ENCODE results near the gene TMEM174.

Gene TMEM174, protein sequence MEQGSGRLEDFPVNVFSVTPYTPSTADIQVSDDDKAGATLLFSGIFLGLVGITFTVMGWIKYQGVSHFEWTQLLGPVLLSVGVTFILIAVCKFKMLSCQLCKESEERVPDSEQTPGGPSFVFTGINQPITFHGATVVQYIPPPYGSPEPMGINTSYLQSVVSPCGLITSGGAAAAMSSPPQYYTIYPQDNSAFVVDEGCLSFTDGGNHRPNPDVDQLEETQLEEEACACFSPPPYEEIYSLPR
- 0 reads per million in 4 donors for total RNA-seq

DNA sequence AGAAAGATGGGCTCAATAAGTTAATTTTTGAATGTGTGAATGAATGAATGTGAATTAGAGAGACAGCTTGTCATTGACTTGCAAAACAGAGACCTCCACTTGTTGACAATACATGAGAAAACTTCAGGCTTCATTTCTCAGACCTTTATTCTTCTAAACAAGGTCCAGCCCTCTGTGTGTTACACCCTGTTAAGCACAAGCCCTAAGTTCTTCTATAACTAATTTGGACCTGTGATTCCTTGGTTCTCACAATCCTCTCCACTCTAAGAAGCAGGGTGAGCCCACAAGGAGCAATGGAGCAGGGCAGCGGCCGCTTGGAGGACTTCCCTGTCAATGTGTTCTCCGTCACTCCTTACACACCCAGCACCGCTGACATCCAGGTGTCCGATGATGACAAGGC is at the start of gene TMEM174:
TSS of gene TMEM174 (plus strand) at position 243 of the 400 bp plus-strand sequence. CDS start at position 294, 51 bp downstream.
- DNase-seq = no peak

DNA sequence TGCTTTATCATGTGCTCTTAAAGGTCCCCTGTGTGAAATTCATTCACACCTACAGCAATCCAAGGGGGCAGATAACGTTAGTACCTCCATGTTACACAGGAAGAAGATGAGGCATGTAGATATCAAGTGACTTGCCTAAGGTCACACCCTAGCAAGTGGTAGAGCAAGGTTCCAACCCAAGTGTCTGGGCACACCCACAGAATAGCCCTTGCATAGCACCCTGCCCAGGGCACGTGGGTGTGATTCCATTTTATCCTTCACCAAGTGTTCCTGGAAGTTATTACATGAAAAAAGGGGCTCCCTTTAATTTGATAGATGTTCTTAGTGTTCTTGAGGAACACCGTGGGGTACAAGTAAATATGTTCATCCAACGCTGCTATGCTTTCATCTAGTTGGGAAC is 47.7 kb upstream of the TMEM174 start:
- no peak for DNase-seq

DNA sequence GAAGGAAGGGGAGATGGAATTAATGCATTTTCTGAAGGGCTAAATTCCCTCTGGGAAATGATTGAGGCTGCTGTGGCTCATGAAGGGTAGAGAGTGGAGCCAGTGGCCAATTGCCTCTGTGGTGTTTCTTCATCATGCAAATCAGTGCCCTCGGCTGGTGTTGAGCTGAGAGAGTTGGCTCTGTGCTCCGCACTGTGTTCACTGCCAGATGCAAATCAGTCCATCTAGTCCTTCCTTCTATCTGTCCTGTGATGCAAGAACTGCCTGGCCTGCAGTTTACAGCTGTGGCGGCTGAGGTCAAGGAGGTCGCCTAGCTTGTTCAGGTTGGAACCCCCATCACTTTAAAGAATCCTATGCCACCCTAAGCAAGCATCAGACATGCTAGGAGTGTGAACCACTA is 46.6 kb upstream of the TMEM174 start:
- no peak for DNase-seq

DNA sequence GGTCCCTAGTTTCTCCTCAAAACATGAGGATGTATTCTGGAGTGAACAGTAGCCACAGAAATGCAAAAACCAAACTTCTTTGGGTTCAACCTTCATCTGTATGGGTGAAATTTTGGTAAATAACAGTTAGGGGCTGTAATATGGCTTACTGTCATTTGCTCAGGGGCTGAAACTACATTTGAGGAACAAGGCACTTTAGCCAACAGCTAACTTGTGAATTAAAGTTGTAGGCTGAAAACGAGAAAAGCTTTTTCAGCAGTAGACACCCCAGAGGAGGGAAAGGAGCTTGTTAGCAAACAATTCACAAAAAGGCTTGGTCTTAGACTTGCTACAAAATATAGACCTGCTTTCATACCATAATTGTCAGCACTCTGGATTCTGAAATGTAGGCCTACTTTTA is 46.0 kb upstream of the TMEM174 start:
- no peak for DNase-seq

DNA sequence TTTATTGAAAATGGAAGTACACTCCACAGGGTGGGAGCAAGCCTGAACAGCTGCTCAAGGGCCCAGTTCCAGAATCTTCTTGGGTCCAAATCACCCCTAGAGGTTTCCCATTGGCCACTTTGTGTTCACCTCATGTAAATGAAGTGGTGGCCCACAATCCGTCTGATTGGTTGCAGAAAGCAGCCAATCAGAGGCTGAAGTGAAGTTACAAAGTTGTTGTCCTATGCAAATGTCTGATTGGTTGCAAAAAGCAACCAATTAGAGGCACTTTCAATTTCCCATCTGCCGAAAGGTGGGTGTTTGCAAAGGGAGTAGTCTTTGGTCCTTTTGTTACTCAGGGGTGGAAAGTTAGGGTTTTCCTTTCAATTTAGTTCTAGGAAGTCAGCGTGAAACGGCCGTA is 43.9 kb upstream of the TMEM174 start:
- no peak for DNase-seq

DNA sequence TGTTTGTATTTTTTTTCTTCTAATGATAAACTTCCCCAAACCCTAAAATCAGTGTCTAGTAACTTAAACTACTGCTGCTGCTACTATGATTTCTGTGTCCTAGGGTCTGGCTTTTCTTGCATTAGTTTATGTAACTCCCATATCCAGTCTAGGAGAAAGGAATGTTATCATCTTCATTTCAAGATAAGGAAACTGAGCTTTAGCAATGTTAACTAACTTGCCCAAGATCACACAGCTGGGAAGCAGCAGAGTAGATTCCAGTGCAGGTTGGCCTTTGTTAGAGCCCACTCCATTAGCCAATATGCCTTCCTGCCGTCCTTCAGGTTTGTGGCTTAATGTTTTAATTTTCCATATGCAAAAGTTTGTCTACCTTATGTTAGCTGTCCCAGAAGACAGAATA is 42.2 kb upstream of the TMEM174 start:
- DNase-seq = no peak

DNA sequence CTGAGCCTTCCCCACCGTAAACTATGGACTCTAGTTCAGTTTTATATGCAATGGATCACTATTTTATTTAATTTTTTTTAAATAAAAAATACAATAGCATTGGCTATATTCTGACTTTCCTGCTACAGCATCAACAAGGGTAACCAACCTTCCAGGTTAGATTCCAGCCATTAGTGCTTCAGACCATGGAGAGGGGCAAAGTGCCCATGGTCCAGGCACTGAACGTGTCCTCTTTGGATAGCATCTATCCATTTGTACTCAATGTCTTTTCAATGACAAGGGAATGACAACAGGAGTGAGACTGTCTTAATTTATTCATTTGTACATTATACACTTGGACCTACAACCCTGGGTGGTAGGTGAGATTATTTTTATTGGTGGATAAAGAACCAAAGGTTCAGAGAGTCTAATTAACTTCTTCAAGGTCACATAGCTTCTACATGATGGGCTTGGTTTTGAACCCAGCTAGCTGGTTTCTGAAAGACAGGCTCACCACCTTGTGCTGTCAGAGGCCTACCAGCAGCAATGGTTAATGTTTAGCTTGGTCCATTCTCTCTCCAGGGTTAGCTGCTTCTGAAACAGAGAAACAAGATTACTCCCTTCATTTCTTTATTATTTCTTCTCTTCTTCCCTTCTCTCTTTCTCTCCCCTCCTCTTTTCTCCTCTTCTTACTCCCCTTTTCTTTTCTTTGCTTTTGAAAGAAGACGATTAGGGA is 41.1 kb upstream of the TMEM174 start:
- no peak for DNase-seq

DNA sequence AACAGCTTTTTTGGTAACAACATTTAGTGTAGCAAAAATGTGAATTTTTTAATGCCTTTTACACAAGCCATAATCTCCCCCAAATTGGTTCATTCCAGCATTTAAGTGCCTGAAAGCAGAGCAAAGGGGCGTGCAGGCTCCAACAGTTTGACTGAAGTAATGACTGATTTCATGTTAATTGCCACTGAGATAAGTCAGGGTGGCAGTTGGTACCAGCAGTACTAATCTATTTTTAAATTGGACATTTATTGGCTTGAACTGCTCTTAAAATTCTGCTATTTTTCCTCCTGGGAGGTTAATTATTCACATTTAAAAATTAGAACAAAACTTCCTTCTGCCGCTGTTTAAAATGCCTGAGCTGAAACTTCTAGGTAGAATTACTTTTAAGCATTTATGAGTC is 40.2 kb upstream of the TMEM174 start:
- DNase-seq = no peak

DNA sequence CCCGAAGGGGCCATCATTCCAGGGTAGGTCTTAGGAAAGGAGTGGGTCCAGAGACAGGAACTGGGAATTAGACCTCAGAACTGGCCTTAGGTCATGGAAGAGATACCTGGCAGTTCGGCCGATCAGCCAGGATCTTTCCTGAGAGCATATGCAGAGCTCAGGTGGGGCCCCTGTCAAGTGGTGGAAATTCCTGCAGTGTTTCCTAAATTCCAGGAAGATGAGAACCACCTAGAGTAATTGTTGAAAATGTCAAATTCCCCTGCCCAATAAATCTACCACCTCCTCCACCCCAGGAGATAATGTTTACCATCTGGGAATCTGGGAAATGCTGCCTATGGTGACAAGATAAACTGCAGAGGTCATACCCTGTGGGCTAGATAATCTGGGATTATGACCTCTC is 38.0 kb upstream of the TMEM174 start:
- no peak for DNase-seq

DNA sequence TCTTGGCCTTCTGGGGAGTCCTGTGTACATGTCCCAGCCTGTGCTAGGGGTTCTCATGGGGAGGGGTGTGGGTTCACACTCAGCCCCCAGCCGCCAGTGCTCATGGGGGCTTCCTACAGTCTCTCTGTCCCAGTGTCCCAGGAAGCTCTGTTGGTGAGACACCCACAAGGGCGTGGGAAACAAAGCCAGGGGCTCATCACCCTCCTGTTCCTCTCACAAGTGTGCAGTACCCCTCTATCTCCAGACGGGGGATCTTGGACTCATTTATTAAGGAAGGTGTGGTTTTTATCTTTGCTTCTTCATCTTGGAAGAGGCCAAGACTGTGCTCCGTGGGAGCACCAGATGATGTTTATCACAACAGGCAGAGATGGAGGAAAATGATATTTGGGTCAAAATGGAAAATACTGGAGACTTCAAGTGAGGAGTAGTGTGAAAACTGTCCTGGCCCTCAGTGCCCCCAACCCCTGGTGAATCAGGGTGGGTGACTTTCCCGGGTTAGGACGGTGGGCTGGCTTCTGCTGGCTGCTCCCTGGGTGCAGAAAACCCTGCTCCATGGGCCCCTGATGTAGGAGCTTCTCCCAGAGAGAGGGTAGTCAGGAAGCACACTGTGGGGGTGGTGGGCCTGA is 37.5 kb upstream of the TMEM174 start:
- DNase-seq = no peak

DNA sequence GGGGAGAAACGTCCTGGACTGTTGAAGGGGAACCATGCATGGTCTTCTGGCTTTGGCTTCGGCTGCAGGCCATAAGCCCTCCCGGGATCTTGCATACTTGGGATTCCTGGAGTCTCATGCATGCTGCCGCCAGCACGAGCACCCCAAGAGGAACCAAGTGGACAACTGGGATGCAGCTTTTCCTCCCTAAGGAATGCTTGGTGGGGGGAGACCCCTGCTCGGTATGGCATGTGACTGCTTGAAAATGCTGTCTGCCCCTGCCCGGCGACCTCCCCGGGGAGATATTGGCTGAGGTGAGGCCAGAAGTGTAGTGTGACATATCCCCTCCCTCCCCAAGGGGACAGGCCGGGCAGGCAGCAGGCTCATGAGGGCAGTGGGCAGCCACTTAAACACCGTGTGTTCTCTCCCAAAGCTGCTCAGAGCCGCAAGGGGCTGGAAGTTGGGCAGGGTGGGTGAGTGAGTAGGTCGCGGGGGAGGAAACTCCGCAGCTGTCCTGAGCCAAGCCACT is 36.9 kb upstream of the TMEM174 start:
- DNase-seq = no peak

DNA sequence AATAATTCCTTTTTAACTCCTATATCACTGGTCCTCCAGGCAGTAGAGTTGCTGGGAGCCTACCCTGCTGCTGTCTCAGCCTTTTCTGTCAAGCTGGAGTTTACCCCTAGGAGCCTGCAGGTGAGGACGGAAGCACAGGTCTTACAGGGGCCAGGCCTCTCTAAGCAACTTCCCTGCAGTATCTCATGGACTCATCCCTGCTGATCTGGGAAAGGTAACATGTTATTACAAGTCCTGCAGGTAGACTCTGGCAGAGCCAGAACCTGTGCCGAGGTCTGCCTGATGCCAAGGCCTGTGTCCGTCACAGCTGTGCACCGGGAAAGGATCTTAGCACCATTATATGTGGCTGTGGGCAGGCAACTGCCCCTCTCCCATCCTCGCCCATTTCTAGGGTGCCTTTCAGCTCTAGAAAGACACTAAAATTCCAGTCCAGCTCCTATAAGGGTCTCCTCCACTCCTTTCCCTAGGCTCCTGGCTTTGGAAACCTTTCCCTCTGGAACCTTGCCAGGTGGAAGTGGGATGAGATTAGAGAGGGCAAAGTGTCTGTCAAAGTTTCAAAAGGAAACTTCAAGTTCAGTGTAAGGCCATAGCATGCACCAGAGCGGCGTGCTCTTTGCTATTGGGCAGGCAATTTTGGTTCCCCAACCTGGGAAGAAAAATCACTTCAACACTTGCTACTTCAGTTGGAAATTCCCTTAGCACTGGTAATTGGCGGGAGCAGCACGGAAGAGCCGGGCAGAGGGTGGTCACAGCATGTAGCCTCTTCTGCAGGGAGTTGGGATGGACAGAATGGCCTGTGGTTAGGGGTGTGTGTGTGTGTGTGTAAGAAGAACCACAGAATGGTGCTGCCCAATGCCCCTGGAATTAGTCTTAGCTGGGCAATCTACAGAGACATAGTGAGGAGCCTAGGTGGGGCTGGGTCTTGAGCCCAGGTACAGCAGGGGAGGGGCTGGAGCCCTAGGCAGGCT is 35.1 kb upstream of the TMEM174 start:
- DNase-seq = no peak

DNA sequence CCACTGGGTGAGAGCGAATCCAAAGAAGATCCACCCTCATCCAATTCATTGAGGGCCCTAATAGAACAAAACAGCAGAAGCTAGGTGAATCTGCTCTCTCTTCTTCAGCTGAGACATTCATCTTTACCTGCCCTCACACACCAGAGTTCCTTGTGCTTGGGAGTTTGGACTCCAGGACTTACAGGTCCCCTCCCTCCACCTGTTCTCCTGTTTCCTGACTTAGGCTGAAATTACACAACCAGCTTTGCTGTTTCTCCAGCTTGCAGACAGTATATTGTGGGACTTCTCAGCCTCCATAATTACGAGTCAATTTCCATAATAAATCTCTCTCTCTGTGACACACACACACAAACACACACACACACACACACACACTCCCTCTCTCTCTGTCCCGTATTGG is 33.5 kb upstream of the TMEM174 start:
- no peak for DNase-seq

DNA sequence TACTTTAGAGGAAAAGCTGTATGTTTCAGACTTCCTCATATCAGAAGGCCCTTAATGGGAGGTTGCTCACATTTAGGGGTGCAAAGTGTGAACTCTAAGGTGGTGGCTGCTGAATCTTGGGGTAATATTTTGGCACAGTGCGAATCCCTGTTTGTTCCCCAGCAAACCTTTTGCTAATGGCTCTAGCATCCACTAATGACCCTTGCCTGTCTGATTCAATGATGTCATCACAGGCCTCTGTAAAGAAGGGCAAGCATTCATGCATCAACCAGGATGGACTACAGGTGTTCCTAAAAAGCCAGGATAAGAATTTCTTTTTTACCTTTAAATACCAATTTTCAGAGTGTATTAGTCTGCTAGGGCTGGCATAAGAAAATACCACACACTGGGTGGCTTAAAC is 32.2 kb upstream of the TMEM174 start:
- no peak for DNase-seq

DNA sequence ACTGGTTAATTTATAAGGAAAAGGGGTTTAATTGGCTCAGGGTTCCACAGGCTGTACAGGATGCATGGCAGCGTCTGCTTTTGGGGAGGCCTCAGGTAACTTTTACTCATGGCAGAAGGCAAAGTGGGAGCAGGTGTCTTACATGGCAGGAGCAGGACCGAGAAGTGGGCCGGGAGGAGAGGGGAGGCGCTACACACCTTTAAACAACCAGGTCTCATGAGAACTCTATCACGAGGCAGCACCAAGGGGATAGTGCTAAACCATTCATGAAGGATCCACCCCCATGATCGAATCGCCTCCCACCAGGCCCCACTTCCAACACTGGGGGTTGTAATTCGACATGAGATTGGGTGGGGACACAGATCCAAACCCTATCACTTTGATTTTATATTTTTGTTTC is 31.0 kb upstream of the TMEM174 start:
- DNase-seq = no peak

DNA sequence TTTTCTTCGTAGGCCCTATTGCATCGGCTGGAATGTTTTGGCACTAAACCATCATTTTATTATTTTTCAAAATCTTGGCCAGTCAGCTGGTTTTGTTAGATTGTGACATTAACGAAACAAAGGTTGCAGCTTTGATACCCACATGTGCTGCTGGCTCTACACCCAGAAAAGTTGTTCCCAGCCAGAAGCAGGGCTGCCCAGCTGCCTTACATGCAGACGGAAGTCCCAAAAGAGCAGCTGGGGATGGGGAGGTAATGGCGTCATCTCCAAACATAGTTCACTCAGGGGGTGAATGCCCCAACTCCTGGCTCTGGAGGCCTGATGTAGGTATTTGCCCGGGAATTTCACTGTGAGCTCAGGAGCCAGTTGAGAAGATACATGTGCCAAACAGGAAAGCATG is 29.3 kb upstream of the TMEM174 start:
- DNase-seq = no peak

DNA sequence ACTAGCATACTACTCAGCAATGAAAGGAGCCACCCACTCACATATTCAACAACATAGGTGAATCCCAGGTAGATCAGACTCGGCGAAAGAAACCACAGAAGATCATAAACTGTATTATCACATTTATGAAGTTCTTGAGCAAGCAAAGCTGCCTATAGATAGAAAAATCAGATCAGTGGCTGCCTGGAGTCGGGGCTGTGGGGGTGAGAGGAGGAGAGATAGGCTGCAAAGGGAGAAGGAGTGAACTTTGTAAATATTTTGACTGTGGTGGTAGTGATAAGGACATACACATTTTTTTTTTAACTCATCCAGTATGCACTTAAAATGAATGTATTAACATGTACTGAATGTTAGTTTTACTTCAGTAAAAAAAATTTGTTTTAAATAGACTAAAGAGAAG is 23.5 kb upstream of the TMEM174 start:
- DNase-seq = no peak

DNA sequence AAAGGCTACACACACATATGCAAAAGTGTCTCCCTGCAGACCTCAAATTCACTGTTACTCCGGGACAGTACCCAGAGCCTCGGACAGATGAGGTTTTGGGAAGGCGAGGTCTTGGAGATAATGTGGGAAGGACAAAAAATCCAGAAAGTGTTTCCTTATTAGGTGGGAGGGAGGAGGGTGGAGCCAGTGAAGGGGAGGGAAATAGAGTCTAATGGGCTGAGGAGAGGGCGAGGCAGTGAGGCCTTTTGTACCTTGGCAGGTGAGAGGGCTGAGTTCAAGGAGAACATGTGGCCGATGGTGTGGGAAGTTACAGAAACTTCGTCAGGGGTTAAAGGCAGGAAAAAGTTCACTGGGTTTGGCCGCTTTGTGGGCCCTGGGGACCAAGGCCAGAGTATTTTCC is 22.1 kb upstream of the TMEM174 start:
- DNase-seq = no peak

DNA sequence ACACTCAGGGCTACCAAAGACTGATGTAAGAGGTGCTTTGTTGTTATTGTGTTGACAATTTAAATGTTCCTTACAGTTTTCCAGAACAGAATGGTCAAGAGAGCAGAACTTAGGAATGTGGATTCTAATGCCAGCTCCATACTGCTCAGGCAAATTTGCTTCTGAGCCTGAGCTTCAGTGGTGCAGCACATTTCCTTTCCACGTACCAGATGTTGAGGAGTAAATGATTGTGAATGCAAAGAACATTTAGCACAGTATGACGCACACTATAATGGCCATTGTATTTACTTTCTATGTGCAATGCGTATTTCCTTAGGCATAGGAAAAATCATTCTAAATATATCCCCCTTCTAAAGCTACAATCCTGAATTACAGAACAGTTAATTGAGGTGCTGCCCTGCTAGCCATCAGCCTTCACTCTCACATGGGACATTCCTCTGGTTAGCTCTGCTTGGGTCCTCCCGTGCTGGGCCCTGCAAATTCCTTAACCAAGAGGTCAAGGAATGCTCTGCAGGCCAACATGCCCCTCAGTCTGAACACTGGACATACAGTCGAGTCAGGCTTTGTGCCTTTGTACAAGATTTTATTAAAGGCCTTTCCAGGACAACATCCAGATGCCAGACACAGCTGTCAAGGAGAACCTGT is 21.1 kb upstream of the TMEM174 start:
- no peak for DNase-seq

DNA sequence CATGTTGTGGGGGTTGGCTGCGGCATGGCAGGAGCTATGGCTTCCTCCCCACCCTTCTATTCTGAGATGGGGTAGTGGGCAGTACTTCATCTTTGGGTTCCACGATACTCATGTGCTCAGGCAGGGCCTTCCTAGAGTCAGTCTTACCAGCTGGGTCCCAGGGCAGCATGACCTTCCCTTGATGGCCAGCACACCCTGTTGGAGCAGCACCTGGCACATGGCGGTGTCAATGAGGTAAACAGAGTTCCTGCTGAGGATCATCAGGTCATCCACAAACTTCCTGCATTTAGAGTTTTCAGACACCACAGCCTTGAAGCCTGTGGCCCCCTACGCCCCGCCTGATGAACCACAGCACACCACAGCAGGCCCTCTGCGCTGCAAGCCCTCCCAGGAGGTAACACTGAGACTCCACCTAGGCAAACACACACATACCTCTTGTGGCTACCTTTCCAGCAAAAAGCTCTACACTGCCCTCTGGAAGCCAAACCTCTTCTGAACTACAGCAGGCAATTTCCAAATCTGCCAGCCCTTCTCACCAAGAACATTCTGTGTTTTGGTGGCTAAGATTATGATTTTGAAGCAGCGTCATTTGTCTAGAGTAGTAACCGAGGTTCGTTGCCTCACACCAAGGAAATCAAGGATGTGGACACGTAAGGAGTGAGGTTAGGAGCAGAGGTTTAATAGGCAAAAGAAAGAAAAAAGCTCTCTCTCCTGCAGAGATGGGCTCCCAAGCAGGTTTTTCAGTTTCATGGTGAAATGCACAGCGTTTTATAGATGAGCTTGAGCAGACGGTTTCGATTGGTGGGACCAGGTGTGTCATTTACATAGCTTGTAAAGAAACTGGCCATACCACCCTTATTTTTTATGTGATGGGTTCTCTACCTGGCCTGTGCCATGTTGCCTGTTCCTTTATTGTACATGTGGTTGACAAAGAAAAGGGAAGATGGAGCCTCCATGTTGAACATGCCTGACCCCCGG is 20.3 kb upstream of the TMEM174 start:
- no peak for DNase-seq

DNA sequence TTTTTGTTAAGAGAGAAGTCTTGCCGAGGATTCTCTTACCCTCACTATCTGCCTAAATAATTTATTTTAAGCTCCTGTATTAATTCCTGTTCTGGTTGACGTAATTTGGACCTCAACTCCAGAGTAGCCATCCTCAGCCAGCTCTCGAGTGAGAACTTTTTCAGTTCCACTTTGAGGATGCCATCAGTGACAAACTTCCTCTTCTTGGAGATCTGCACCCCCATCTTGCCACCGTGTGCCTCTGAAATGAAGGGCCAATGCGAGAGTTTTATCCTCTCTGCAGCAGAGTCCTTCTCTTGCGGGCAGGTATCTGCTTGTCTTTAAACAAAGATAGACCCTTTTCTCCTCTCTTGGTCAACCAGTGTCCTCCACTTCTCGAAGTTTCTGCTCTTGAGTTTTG is 19.5 kb upstream of the TMEM174 start:
- no peak for DNase-seq
